ENCODE measurements around the gene RBM20. TPM values are rescaled to one million over a fixed set of nuclear protein-coding genes. Genes with fewer than 3 reads are reported as not detected.

The RBM20 gene
- total and polyA plus RNA-seq, 2 experiments from 2014 or later = 0.05 to 0.17 TPM

DNA sequence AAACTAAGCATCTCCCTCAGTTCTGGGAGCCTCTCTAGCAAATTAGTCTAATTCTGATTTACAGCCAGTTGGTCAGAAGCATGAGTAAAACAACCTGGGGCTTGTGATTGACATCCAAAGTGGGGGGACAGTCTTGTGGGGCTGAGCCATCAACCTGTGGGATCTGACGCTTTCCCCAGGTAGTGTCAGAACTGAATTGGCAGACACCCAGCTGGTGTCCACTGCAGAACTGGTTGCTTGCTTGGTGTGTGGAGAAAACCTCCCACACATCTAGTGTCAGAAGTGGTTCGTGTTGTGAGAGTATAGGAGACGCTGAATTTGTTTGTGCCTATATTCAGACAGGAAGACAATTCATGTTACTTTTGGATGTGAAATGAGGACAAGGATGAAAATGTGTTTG is 135.4 kb downstream of the RBM20 start:
- H3K27me3 ChIP-seq (ENCODE audit: insufficient read depth) = no peaks in the 10 kb centered on the region
- 0 out of 2 replicates have a peak, but pooled peaks cover 2% of the 10 kb centered on the region for H3K9me2 ChIP-seq (ENCODE audit: insufficient read depth)
- H3K36me3 ChIP-seq (ENCODE audit: insufficient read depth) = no peaks in the 10 kb centered on the region
- H3K4me1 Mint-ChIP-seq = peaks cover 3% of the 10 kb centered on the region; the same call in 1 of the 3 replicates
- H3K79me2 ChIP-seq (replicated peaks; ENCODE audit: insufficient read depth) = no peaks in the 10 kb centered on the region
- no peaks in the 10 kb centered on the region for H4K20me1 ChIP-seq (replicated peaks; ENCODE audit: insufficient read depth)
- no peak overlapping the region for H3K27ac Mint-ChIP-seq
- H3K27me3 Mint-ChIP-seq (ENCODE audit: insufficient read depth, low read depth, poor library complexity) = peaks cover 5% of the 10 kb centered on the region
- ATAC-seq = no peak
- TF ChIP-seq, protein P1, sequence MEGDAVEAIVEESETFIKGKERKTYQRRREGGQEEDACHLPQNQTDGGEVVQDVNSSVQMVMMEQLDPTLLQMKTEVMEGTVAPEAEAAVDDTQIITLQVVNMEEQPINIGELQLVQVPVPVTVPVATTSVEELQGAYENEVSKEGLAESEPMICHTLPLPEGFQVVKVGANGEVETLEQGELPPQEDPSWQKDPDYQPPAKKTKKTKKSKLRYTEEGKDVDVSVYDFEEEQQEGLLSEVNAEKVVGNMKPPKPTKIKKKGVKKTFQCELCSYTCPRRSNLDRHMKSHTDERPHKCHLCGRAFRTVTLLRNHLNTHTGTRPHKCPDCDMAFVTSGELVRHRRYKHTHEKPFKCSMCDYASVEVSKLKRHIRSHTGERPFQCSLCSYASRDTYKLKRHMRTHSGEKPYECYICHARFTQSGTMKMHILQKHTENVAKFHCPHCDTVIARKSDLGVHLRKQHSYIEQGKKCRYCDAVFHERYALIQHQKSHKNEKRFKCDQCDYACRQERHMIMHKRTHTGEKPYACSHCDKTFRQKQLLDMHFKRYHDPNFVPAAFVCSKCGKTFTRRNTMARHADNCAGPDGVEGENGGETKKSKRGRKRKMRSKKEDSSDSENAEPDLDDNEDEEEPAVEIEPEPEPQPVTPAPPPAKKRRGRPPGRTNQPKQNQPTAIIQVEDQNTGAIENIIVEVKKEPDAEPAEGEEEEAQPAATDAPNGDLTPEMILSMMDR (conservative IDR thresholded peaks at IDR 0.05; ENCODE audit: low read depth in 2 of 2) = no peak
- no peaks in the 10 kb centered on the region for H3F3A ChIP-seq (replicated peaks; ENCODE audit: low read depth)
- H2AFZ ChIP-seq = no peak overlapping the region
- H3K4me3 Mint-ChIP-seq = no peak overlapping the region
- H3K4me3 ChIP-seq = no peak overlapping the region
- H3K36me3 Mint-ChIP-seq (ENCODE audit: low read depth) = no peaks in the 10 kb centered on the region
- no peak overlapping the region for H3K4me2 ChIP-seq
- H3K4me1 ChIP-seq (ENCODE audit: insufficient read depth) = no peaks in the 10 kb centered on the region
- DNase-seq (ENCODE audit: low spot score) = no peak
- H3K27ac ChIP-seq (ENCODE audit: low read depth) = no peak overlapping the region
- no peaks in the 10 kb centered on the region for H3K9me3 Mint-ChIP-seq

DNA sequence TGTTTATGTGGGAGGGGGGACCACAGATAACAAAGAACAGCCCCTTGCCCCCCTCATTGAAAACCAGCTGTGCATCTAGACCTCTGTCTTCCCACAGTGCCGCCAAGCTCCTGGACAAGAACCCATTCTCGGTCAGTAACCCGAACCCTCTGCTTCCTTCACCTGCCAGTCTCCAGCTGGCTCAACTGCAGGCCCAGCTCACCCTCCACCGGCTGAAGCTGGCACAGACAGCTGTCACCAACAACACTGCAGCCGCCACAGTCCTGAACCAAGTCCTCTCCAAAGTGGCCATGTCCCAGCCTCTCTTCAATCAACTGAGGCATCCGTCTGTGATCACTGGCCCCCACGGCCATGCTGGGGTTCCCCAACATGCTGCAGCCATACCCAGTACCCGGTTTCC is 136.6 kb downstream of the RBM20 start:
- Histone ChIP-seq H4K20me1 (replicated peaks; ENCODE audit: insufficient read depth) (no peaks in the 10 kb centered on the region), H3K4me1 (ENCODE audit: insufficient read depth) (no peaks in the 10 kb centered on the region), H3K27ac (ENCODE audit: low read depth) (no peak overlapping the region), H3K27me3 (ENCODE audit: insufficient read depth) (no peaks in the 10 kb centered on the region), H2AFZ (no peak overlapping the region), H3K4me2 (no peak overlapping the region), H3K36me3 (ENCODE audit: insufficient read depth) (no peaks in the 10 kb centered on the region), H3K9me2 (ENCODE audit: insufficient read depth) (no peaks in the 10 kb centered on the region), H3F3A (replicated peaks; ENCODE audit: low read depth) (no peaks in the 10 kb centered on the region), H3K79me2 (replicated peaks; ENCODE audit: insufficient read depth) (no peaks in the 10 kb centered on the region), H3K4me3 (no peak overlapping the region)
- Mint-ChIP-seq H3K4me1 (peaks cover 3% of the 10 kb centered on the region; the same call in 1 of the 3 replicates), H3K27ac (no peak overlapping the region), H3K9me3 (no peaks in the 10 kb centered on the region), H3K36me3 (ENCODE audit: low read depth) (no peaks in the 10 kb centered on the region), H3K4me3 (no peak overlapping the region), H3K27me3 (ENCODE audit: insufficient read depth, low read depth, poor library complexity) (peaks cover 5% of the 10 kb centered on the region)
- no peak for ATAC-seq
- TF ChIP-seq, protein P2, sequence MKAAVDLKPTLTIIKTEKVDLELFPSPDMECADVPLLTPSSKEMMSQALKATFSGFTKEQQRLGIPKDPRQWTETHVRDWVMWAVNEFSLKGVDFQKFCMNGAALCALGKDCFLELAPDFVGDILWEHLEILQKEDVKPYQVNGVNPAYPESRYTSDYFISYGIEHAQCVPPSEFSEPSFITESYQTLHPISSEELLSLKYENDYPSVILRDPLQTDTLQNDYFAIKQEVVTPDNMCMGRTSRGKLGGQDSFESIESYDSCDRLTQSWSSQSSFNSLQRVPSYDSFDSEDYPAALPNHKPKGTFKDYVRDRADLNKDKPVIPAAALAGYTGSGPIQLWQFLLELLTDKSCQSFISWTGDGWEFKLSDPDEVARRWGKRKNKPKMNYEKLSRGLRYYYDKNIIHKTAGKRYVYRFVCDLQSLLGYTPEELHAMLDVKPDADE (IDR thresholded peaks at IDR 0.05) = no peak
- TF ChIP-seq ZNF331 (CRISPR knock-in tag; IDR thresholded peaks at IDR 0.05; ENCODE audit: low read depth) (no peak), EZH2phosphoT487 (IDR thresholded peaks at IDR 0.05; ENCODE audit: unreplicated experiment) (no peak), NANOG (IDR thresholded peaks at IDR 0.05; ENCODE audit: borderline replicate concordance) (no peak), ZNF114 (CRISPR knock-in tag; IDR thresholded peaks at IDR 0.05) (no peak), CREB1 (CRISPR knock-in tag; IDR thresholded peaks at IDR 0.05; ENCODE audit: low read depth) (no peak), POLR2AphosphoS5 (IDR thresholded peaks at IDR 0.05; ENCODE audit: low read depth) (no peak)
- TF ChIP-seq, protein P3, sequence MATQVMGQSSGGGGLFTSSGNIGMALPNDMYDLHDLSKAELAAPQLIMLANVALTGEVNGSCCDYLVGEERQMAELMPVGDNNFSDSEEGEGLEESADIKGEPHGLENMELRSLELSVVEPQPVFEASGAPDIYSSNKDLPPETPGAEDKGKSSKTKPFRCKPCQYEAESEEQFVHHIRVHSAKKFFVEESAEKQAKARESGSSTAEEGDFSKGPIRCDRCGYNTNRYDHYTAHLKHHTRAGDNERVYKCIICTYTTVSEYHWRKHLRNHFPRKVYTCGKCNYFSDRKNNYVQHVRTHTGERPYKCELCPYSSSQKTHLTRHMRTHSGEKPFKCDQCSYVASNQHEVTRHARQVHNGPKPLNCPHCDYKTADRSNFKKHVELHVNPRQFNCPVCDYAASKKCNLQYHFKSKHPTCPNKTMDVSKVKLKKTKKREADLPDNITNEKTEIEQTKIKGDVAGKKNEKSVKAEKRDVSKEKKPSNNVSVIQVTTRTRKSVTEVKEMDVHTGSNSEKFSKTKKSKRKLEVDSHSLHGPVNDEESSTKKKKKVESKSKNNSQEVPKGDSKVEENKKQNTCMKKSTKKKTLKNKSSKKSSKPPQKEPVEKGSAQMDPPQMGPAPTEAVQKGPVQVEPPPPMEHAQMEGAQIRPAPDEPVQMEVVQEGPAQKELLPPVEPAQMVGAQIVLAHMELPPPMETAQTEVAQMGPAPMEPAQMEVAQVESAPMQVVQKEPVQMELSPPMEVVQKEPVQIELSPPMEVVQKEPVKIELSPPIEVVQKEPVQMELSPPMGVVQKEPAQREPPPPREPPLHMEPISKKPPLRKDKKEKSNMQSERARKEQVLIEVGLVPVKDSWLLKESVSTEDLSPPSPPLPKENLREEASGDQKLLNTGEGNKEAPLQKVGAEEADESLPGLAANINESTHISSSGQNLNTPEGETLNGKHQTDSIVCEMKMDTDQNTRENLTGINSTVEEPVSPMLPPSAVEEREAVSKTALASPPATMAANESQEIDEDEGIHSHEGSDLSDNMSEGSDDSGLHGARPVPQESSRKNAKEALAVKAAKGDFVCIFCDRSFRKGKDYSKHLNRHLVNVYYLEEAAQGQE (IDR thresholded peaks at IDR 0.05; ENCODE audit: unreplicated experiment) = no peak
- no peak for DNase-seq (ENCODE audit: low spot score)

Data from GM23338 (cell line).